Right atrium auricular region (tissue), 2 donors: Measurements from ENCODE around the gene UTP20. TPM values are rescaled to one million over a fixed set of nuclear protein-coding genes. Genes with fewer than 3 reads are reported as not detected.
"Not testable (repeated sequence)": the region's sequence is repeated elsewhere in the genome, so short reads cannot be mapped to it uniquely, and the experiment has no call there.

Source experiments
- DNase-seq: peaks from one replicate; pipeline ENCODE4 v3.0.0-alpha.2; 2019; ENCODE audit warnings: low spot score
- H3K27ac ChIP-seq, 2 donors: fragments of 200-600 bp; sonication (generic); 1 replicate in 1 of 2; 2 replicates in 1 of 2; pipeline ENCODE4 v1.5.1; 2016 to 2019
- H3K27me3 ChIP-seq, 2 donors: fragments of 200-600 bp; sonication (generic); one replicate each; pipeline versions ENCODE4 v1.5.1 to v1.6.0; 2017 to 2019
- H3K36me3 ChIP-seq: fragments of 200-600 bp; sonication (generic); one replicate; pipeline ENCODE4 v1.5.1; 2016
- H3K4me1 ChIP-seq, 2 donors: fragments of 200-600 bp; sonication (generic); one replicate each; pipeline versions ENCODE4 v1.5.1 to v1.6.0; 2017 to 2019
- H3K4me3 ChIP-seq, 2 donors: fragments of 200-600 bp; sonication (generic); 1 replicate in 1 of 2; 2 replicates in 1 of 2; pipeline ENCODE4 v1.5.1; 2017 to 2019; ENCODE audit warnings: mild to moderate bottlenecking in 1 of 2, moderate library complexity in 1 of 2
- H3K9me3 ChIP-seq, 2 donors: fragments of 200-600 bp; sonication (generic); one replicate each; pipeline ENCODE4 v1.5.1; 2019
- total RNA-seq, 2 donors: library from RNA; depleted of rRNA; stranded (reverse); fragments of >200 nt; gene quantifications; one replicate each; pipeline ENCODE4 v1.1.0, GENCODE V29; 2016
- TF ChIP-seq, protein P1 (sequence below), 2 donors: fragments of 200-600 bp; sonication (generic); IDR thresholded peaks; one replicate each; pipeline ENCODE4 v1.5.1; 2019; ENCODE audit warnings: antibody characterized with exemption in 2 of 2

Gene UTP20
- total RNA-seq, 2 donors from 2014 or later: 5.8 to 6.7 TPM

DNA sequence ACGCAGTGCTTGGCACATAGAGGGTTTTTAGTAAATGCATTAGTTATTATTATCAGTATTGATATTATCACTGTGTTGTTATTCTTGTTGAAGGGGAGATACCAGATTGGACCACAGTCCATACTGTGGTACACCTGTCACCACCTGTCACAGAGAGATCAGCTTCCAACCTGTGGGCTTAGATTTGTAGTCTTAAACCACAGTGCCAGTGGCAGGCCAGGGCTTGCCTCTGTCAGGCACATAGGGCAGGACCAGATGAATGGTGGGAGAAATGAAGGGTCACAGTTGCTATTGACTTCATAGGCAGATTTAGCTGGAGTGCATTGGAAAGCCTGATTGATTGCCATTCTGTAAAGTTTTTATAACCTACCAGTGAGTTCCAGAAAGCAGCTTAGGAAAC, 92.5 kb downstream of the UTP20 start:
- no peak overlapping the region for H3K4me3 ChIP-seq
- H3K27ac ChIP-seq: no peak overlapping the region
- no peaks in the 10 kb centered on the region for H3K9me3 ChIP-seq
- TF ChIP-seq, protein P1, sequence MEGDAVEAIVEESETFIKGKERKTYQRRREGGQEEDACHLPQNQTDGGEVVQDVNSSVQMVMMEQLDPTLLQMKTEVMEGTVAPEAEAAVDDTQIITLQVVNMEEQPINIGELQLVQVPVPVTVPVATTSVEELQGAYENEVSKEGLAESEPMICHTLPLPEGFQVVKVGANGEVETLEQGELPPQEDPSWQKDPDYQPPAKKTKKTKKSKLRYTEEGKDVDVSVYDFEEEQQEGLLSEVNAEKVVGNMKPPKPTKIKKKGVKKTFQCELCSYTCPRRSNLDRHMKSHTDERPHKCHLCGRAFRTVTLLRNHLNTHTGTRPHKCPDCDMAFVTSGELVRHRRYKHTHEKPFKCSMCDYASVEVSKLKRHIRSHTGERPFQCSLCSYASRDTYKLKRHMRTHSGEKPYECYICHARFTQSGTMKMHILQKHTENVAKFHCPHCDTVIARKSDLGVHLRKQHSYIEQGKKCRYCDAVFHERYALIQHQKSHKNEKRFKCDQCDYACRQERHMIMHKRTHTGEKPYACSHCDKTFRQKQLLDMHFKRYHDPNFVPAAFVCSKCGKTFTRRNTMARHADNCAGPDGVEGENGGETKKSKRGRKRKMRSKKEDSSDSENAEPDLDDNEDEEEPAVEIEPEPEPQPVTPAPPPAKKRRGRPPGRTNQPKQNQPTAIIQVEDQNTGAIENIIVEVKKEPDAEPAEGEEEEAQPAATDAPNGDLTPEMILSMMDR (IDR thresholded peaks at IDR 0.05): no peak
- DNase-seq: no peak
- no peaks in the 10 kb centered on the region for H3K4me1 ChIP-seq
- H3K36me3 ChIP-seq: peaks cover 76% of the 10 kb centered on the region
- H3K27me3 ChIP-seq: no peaks in the 10 kb centered on the region

DNA sequence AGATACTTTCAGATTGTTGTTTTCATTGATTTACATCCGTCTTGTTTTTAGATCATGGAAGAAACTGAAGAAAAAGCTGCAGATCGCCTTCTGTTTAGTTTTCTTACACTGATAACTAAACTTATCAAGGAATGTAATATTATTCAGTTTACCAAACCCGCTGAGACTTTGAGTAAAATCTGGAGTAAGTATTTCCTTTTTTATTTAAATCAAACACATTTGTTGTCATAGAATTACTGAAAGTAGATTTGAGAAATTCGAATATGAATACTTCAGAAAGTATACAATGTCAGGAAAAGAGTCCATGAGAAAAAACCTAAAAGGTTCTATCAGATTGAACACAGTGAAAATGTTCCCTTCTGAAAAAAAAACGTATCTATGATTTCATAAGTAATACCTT, 95.7 kb downstream of the UTP20 start:
- TF ChIP-seq, protein P1 (IDR thresholded peaks at IDR 0.05): no peak
- Histone ChIP-seq H3K9me3 (no peaks in the 10 kb centered on the region), H3K27me3 (no peaks in the 10 kb centered on the region), H3K36me3 (peaks cover 78% of the 10 kb centered on the region), H3K4me3 (no peak overlapping the region), H3K4me1 (no peaks in the 10 kb centered on the region), H3K27ac (no peak overlapping the region)
- DNase-seq: no peak

DNA sequence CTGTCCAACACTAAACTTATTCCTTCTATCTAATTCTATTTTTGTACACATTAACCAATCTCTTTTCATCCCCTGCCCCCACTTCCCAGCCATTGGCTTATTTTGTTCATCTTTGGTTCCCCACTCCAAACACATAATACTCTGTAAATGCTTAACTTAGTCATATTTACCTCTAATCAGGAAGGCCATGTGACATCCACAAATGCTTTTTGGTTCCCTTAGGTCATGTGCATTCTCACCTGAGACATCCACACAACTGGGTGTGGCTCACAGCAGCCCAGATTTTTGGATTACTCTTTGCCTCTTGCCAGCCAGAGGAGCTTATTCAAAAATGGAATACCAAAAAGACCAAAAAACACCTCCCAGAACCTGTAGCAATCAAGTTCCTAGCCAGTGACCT, 99.2 kb downstream of the UTP20 start:
- Histone ChIP-seq H3K4me3 (no peak overlapping the region), H3K36me3 (peaks cover 83% of the 10 kb centered on the region), H3K27ac (no peak overlapping the region), H3K4me1 (no peaks in the 10 kb centered on the region), H3K9me3 (no peaks in the 10 kb centered on the region), H3K27me3 (no peaks in the 10 kb centered on the region)
- TF ChIP-seq, protein P1 (IDR thresholded peaks at IDR 0.05): no peak
- no peak for DNase-seq

DNA sequence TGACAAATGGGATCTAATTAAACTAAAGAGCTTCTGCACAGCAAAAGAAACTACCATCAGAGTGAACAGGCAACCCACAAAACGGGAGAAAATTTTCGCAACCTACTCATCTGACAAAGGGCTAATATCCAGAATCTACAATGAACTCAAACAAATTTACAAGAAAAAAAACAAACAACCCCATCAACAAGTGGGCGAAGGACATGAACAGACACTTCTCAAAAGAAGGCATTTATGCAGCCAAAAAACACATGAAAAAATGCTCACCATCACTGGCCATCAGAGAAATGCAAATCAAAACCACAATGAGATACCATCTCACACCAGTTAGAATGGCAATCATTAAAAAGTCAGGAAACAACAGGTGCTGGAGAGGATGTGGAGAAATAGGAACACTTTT, 111.3 kb downstream of the UTP20 start:
- not testable (repeated sequence) for H3K9me3 ChIP-seq, H3K27ac ChIP-seq, H3K27me3 ChIP-seq, DNase-seq, H3K4me3 ChIP-seq, H3K4me1 ChIP-seq
- H3K36me3 ChIP-seq: peaks cover 41% of the 10 kb centered on the region

DNA sequence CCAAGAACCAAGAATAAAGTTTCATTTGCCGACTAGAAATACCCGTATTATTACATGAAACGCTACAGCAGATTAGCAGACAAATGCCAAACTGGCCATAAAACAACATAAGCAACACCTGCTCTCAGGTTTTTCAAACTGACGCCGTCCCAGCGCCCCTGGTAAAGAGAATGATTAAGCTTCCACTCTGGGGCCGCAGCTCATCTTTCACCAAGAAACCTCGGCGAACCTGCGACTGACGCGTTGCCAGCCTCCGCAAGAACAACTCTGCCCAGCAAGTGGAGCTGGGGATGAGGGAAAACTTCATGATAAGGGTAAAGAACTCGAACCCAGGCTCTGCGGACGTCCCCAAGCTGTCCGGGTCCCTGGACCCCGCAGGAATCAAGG, 127.1 kb downstream of the UTP20 start:
- no peak for DNase-seq
- Histone ChIP-seq H3K9me3 (no peaks in the 10 kb centered on the region), H3K4me3 (peak overlapping the region; percentile 85 to 90), H3K27me3 (no peaks in the 10 kb centered on the region), H3K27ac (peak overlapping the region; percentile 94 to 95), H3K36me3 (no peaks in the 10 kb centered on the region), H3K4me1 (peaks cover 0 to 21% of the 10 kb centered on the region in 2 donors)
- TF ChIP-seq, protein P1 (IDR thresholded peaks at IDR 0.05): no peak

DNA sequence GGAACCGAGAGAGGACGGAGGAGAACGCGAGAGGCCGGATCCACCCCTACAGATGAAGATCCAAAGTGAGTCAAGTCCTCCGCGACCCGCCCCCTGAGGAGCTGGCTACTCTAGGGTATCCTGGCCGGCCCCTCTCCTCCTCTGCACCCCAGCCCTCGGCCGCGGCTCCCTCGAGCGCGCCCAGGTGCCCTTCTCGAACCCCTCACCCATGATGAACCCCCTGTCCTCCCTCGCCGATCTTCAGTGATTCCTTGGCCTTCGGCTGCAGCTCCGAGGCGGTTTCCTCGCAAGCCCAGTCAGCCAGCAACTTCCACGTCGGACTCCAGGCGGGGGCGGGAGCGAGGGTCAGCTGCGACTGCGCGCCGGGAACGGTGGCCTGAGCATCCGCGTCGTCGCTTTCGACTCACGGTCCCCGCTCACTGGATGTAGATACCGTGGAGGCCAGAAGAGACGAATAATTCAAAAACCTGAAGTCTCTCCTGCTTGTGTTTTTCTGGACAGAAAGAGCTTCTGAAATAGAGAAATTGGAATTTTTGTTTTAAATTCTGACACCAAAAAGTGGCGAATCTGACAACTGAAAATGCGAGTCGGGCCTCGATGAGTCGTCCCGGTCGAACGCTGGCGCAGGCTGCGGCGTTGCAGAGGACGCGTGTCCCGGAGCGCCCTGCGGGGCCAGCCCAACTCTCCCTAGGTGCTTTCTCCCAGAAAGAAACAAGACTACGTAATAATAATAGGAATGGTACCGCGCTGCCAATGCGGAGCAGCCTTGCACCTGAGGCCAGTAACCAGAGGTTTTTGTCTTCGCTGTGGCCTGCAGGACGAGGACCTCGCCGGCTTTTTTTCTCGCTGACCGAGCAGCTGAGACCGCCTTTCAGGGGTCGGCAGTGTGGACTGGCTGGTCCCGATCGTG, 127.8 kb downstream of the UTP20 start, which contains the start of gene ARL1:
TSS of gene ARL1 (minus strand) at position 337 of the 910 bp plus-strand sequence. CDS start at position 210, 127 bp downstream.
- Histone ChIP-seq H3K9me3 (no peaks in the 10 kb centered on the region), H3K4me3 (peak within 1 kb of the TSS; percentile 85 to 90), H3K36me3 (no peaks in the 10 kb centered on the region), H3K27me3 (no peaks in the 10 kb centered on the region), H3K4me1 (peaks cover 0 to 21% of the 10 kb centered on the region in 2 donors), H3K27ac (peak within 1 kb of the TSS; percentile 94 to 95)
- DNase-seq: peak; percentile 85
- TF ChIP-seq, protein P1 (IDR thresholded peaks at IDR 0.05): no peak

DNA sequence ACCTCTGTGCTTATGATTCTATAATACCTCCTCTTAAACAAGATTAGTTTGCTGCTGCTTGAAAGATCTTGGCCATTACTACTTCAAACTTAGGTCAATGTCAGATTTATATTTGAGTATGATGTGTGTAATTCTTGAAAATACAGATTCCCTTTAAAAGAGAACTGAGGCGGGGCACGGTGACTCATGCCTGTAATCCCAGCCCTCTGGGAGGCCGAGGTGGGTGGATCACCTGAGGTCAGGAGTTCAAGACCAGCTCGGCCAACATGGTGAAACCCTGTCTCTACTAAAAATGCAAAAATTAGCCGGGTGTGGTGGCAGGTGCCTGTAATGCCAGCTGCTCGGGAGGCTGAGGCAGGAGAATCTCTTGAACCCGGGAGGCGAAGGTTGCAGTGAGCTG, 130.3 kb downstream of the UTP20 start:
- H3K4me1 ChIP-seq: peaks cover 0 to 21% of the 10 kb centered on the region in 2 donors
- not testable (repeated sequence) for DNase-seq, H3K9me3 ChIP-seq, H3K27ac ChIP-seq, H3K4me3 ChIP-seq, H3K36me3 ChIP-seq, H3K27me3 ChIP-seq
